Measurements from ENCODE around the gene AFF4.

- no peak for TF ChIP-seq CTCF (IDR thresholded peaks at IDR 0.05)
- TF ChIP-seq POLR2AphosphoS5 (IDR thresholded peaks at IDR 0.05), result no peak
- TF ChIP-seq POLR2A (IDR thresholded peaks at IDR 0.05), result no peak
Measured at GRCh38 chr5:132853323-132853722, 110.1 kb downstream of the AFF4 start.

Measured in transverse colon (tissue), 4 donors.